NT2/D1 (cell line): ENCODE measurements around the gene ZNF778.

Source experiments
- SUZ12 ChIP-seq: IDR thresholded peaks from 2 replicates; pipeline ENCODE4 v1.6.1; 2011; ENCODE audit not compliant: insufficient read length, insufficient read depth; ENCODE audit errors: extremely low read depth
- YY1 ChIP-seq: IDR thresholded peaks from 2 replicates; pipeline ENCODE4 v1.6.1; 2011; ENCODE audit not compliant: insufficient read length, insufficient read depth
- ZNF274 ChIP-seq: IDR thresholded peaks from 2 replicates; pipeline ENCODE4 v1.6.1; 2011; ENCODE audit warnings: mild to moderate bottlenecking, low read depth, low read length

- TF ChIP-seq ZNF274 (no peak), SUZ12 (no peak), YY1 (no peak)
Observed at GRCh38 chr16:89221604-89222003, 4.1 kb downstream of the ZNF778 start.
